Upper lobe of left lung (tissue), 4 donors: ENCODE data around the gene WASF2.

Experiments
- CTCF ChIP-seq, 6 experiments: fragments of 450-650 bp in 4 of 6; fragments of 200-600 bp in 2 of 6; sonication (generic) in 2 of 6; IDR thresholded peaks; one replicate each; pipeline ENCODE4 v1.5.1; 2016 to 2019; ENCODE audit warnings: antibody characterized with exemption in 6 of 6
- EP300 ChIP-seq, 4 donors: sonication (generic); formaldehyde crosslinking; IDR thresholded peaks; one replicate each; pipeline ENCODE4 v1.5.1; 2017; ENCODE audit warnings: antibody characterized with exemption in 4 of 4, control low read depth in 2 of 4
- POLR2A ChIP-seq, 4 donors: fragments of 450-650 bp; IDR thresholded peaks; one replicate each; pipeline ENCODE4 v1.5.1; 2016 to 2017; ENCODE audit warnings: antibody characterized with exemption in 4 of 4, mild to moderate bottlenecking in 2 of 4
- POLR2AphosphoS5 ChIP-seq, 2 donors: sonication (generic); formaldehyde crosslinking; IDR thresholded peaks; one replicate each; pipeline ENCODE4 v1.5.1; 2017; ENCODE audit warnings: antibody characterized with exemption in 2 of 2

GRCh38 chr1:27481994-27482620 lies 7.9 kb downstream of the WASF2 start:
- no peak for TF ChIP-seq POLR2A (IDR thresholded peaks at IDR 0.05)
- TF ChIP-seq CTCF (IDR thresholded peaks at IDR 0.05): no peak
- no peak for TF ChIP-seq POLR2AphosphoS5 (IDR thresholded peaks at IDR 0.05)
- no peak for TF ChIP-seq EP300 (IDR thresholded peaks at IDR 0.05)
